GM12875 (cell line): ENCODE results near the gene SLC7A5.

Source experiments
- H3K4me3 ChIP-seq: one replicate; pipeline ENCODE4 v1.5.1; 2011; ENCODE audit warnings: low read depth, low read length, control low read depth
- CTCF ChIP-seq: IDR thresholded peaks from 2 replicates; pipeline ENCODE4 v1.5.1; 2011; ENCODE audit warnings: low read depth, mild to moderate bottlenecking, control low read depth, inconsistent platforms, low read length, moderate library complexity, borderline replicate concordance; ENCODE audit not compliant: insufficient read depth

The SLC7A5 gene

GRCh38 chr16:87784812-87785211, 84.5 kb downstream of the SLC7A5 start:
- TF ChIP-seq CTCF = no peak
- H3K4me3 ChIP-seq = no peak overlapping the region

- TF ChIP-seq CTCF = no peak
- no peak overlapping the region for H3K4me3 ChIP-seq
Measured at GRCh38 chr16:87782033-87782432, 87.3 kb downstream of the SLC7A5 start.

DNA sequence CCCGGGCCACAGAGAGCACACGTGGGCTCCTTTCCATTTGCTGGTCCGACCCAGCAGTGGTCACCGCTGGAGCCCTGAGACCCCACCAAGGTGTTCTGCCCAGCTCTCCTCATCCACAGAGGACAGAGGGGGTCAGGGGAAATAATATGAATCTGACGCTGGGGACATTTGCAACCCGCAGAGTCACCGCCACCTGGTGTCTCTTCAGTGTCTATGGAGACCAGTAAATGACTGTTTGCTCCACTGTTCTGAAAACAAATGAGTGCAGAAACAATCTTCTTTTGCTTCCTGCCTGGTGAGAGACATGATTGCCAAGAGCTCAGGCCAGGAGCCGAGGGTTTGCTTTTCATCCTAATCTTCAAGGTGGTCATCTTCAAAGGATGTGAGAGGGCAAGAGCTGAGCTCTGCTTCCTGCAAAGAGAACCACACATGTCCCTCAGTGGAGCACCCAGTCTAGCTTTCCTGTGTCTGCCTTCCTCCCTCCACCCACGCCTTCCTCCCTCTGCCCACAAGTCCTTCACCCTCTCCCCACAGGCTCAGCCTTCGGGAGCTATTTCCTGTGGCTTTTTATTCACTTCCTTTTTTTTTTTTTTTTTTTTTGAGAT, 88.8 kb downstream of the SLC7A5 start:
- H3K4me3 ChIP-seq = no peak overlapping the region
- 0 out of 2 replicates have a peak, but pooled peaks have one; percentile 16 for TF ChIP-seq CTCF
